HG03060 (cell line): ENCODE measurements around the gene IL17RE.
"Not testable (repeated sequence)": the region's sequence is repeated elsewhere in the genome, so short reads cannot be mapped to it uniquely, and the experiment has no call there.

Experiments used
- ATAC-seq: cut with Tn5 transposase; IDR thresholded peaks from one replicate; pipeline ENCODE4 v1.9.1; 2021; ENCODE audit warnings: low read depth, moderate number of reproducible peaks; ENCODE audit not compliant: unreplicated experiment

IL17RE gene

GRCh38 chr3:9902372-9903237, at the start of gene IL17RE:
Gene IL17RE, plus strand, starts transcription at chr3:9902848. Its CDS starts 85 bp downstream, at chr3:9902933.
- ATAC-seq, result no peak

GRCh38 chr3:9854291-9854940, 48.2 kb upstream of the IL17RE start:
- not testable (repeated sequence) for ATAC-seq

GRCh38 chr3:9855594-9855993, 47.1 kb upstream of the IL17RE start:
- ATAC-seq, result no peak

DNA sequence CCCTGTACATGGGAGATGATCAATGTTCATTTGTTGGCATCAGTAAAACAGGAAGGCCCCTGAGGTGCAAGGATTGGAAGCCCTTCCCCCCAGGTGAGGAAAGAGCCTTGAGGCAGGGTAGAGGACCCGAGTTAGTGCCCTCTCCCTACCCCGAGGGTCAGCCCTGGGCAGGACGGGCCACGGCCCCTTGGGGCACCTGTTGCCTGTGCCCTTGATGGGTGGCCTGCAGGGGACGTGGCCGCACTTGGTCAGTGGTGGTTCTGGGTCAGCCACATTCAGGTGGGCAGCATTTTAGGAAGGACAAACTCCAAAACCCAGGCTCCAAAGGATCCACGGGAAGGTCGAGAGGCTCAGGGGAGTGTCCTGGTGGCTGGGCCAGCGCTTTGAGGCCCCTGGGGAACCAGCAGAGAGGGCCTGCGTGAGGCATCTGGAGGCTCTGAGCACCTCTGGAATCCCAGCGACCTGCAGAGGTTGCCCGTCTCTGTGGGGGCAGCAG, 43.1 kb upstream of the IL17RE start:
- ATAC-seq, result no peak

- ATAC-seq, result no peak
These were observed 41.4 kb upstream of the IL17RE start for GRCh38 chr3:9861201-9861600.

GRCh38 chr3:9861626-9862130, 41.0 kb upstream of the IL17RE start:
- ATAC-seq, result no peak

- no peak for ATAC-seq
These were observed 40.1 kb upstream of the IL17RE start for GRCh38 chr3:9862391-9863057.

GRCh38 chr3:9863058-9863772, 39.4 kb upstream of the IL17RE start:
- no peak for ATAC-seq

DNA sequence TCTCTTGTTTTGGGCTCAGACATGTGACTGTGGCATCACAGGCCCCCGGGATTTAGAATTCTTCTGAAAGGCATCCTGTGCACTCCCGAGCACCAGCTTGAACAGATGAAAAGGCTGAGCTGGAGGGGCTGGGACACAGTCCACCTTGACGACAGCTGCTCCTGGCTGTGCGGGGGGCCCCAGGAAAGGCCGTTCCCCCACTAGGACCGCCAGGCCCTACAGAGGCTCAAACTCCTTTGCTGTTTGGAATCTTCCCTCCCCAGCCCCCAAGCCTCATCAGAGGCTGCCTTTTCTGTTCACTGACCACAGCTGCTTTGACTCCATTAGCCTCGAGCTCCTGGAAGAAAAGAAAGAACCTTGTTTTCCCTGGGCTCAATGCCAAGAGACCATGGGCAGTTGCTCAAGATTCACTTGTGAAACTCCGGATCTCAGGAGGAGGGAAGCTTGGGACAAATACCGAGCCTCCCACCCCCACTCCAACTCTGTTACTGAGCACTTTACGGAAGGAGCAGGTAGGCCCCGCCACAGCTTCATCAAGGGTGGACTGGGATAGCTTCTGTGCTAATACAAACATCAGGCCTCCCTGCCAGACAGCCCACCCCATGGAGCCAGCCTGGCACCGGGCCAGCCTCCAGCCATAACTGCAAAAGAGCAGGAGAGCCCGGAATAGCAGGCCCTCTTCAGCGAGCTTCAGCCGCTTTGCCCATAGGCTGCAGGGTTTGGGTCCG, 38.3 kb upstream of the IL17RE start:
- ATAC-seq, result no peak

- not testable (repeated sequence) for ATAC-seq
These were observed 37.5 kb upstream of the IL17RE start for GRCh38 chr3:9865125-9865637.

GRCh38 chr3:9866639-9867038, 36.0 kb upstream of the IL17RE start:
- ATAC-seq, result no peak

GRCh38 chr3:9867106-9867505, 35.5 kb upstream of the IL17RE start:
- ATAC-seq, result no peak

DNA sequence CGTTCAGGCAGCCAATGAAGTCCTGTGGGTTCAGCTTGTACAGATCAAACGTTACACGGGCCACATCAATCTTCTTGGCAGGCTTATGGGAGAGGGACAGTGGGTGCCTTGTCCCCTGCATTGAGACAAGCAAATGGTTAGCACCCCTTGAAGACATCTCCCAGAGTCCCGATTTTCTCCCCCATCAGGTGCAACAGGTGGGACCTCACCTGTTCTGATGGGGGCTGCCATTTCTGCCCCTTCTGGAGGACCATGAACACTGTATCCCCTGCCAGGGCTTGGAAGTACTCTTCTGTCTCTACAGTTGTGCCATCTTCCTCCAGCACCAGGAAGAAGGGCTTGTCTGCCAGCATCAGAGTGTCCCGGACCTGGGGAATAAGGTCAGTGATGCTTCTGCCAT, 32.7 kb upstream of the IL17RE start:
- no peak for ATAC-seq

DNA sequence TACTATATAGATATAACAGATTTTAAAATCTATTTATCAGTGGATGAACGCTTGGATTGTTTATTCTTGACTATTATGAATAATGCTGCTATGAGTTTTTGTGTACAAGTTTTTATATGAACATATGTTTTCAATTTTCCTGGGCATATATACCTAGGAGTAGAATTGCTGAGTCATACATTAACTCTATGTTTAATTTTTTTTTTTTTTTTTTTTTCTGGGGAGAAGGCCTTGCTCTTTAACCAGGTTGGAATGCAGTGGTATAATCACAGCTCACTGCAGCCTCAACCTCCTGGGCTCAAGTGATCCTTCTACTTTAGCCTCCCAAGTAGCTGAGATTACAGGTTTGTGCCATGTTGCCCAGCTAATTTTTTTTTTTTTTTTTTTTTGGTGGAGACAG, 31.7 kb upstream of the IL17RE start:
- no peak for ATAC-seq

DNA sequence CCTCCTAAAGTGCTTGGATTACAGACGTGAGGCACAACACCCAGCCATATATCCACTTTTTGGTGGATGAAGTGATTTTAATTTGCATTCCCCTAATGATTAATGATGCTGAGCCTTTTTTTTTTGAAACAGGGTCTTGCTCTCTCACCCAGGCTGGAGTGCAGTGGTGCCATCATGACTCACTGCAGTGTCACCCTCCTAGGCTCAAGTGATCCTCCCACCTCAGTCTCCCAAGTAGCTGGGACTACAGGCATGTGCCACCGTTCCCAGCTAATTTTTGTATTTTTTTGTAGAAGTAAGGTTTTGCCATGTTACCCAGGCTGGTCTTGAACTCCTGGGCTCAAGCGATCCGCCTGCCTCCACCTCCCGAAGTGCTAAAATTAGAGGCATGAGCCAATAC, 30.6 kb upstream of the IL17RE start:
- not testable (repeated sequence) for ATAC-seq

DNA sequence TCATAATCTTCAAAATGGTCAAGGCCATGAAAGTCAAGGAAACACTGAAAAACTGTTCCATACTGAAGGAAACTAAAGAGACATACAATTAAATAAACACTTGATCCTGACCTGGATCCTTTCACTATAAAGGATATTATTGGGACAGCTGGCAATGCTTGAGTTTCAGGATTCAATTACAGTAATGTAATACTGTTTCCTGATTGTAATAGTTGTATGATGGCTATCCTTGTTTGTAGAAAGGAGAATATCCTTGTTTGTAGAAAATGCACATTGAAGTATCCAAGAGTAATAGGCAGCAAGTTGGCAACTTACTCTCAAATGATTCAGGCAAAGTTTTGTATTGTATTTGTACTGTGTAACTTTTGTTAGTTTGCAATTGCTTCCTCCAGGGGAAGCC, 27.2 kb upstream of the IL17RE start:
- ATAC-seq, result no peak

- not testable (repeated sequence) for ATAC-seq
These were observed 26.4 kb upstream of the IL17RE start for GRCh38 chr3:9876255-9876654.

- no peak for ATAC-seq
These were observed 25.7 kb upstream of the IL17RE start for GRCh38 chr3:9876991-9877390.

GRCh38 chr3:9878700-9879099, 23.9 kb upstream of the IL17RE start:
- no peak for ATAC-seq
